IPS-18a (cell line): ENCODE data around the gene MTHFD2L.

Experiments
- H3K27ac ChIP-seq: one replicate; pipeline ENCODE4 v1.5.1; 2013; ENCODE audit warnings: low read length
- H3K27me3 ChIP-seq: one replicate; pipeline ENCODE4 v1.6.1; 2013; ENCODE audit warnings: mild to moderate bottlenecking, low read length; ENCODE audit not compliant: control insufficient read depth, insufficient read depth
- H3K36me3 ChIP-seq: one replicate; pipeline ENCODE4 v1.6.1; 2013; ENCODE audit warnings: low read depth, low read length; ENCODE audit not compliant: control insufficient read depth
- H3K4me1 ChIP-seq: one replicate; pipeline ENCODE4 v1.6.1; 2013; ENCODE audit warnings: low read depth, low read length; ENCODE audit not compliant: control insufficient read depth
- H3K4me3 ChIP-seq: one replicate; pipeline ENCODE4 v1.5.1; 2013; ENCODE audit warnings: low read length
- H3K9ac ChIP-seq: one replicate; pipeline ENCODE4 v1.6.1; 2013; ENCODE audit warnings: mild to moderate bottlenecking, low read length, moderate library complexity
- H3K9me3 ChIP-seq: one replicate; pipeline ENCODE4 v1.6.1; 2013; ENCODE audit warnings: low read depth, low read length; ENCODE audit not compliant: control insufficient read depth

MTHFD2L gene

GRCh38 chr4:74315376-74315775, 157.5 kb downstream of the MTHFD2L start:
- H3K4me3 ChIP-seq, result no peak overlapping the region
- H3K9me3 ChIP-seq, result no peaks in the 10 kb centered on the region
- H3K9ac ChIP-seq, result no peak overlapping the region
- H3K27me3 ChIP-seq, result no peaks in the 10 kb centered on the region
- H3K4me1 ChIP-seq, result no peaks in the 10 kb centered on the region
- H3K27ac ChIP-seq, result no peak overlapping the region
- H3K36me3 ChIP-seq, result no peaks in the 10 kb centered on the region

- Histone ChIP-seq H3K27me3 (no peaks in the 10 kb centered on the region), H3K36me3 (no peaks in the 10 kb centered on the region), H3K9me3 (no peaks in the 10 kb centered on the region), H3K4me1 (peaks cover 6% of the 10 kb centered on the region), H3K4me3 (no peak overlapping the region), H3K9ac (no peak overlapping the region), H3K27ac (no peak overlapping the region)
Observed at GRCh38 chr4:74316397-74316796, 158.5 kb downstream of the MTHFD2L start.

DNA sequence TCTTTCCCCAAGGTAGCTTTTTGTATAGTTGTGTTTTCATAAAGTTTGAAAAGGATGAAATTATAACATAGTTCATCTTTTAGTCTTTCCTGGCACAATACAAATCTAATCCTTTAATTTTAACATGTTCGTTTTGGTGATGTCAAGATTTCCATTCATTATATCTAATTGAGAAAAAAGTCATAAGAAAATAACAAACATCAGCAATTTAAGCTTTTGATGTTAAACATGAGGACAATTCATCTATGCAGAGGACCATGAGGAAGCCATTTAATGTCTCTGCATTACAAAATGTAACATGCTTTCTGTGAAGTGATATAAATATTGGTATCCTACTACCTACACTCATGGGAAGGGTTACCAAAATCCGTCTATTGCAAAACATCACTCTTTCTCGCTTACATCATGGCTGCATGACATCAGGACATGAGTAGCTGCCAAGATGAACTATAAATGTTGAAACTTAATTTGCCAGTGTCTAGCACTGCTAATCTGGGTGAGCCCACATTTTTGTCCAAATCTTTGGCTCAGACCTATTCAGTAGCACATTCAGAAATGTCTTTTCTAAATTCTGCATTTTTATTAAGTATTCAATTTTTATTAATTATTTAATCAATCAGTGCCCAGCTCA, 159.8 kb downstream of the MTHFD2L start:
- no peaks in the 10 kb centered on the region for H3K36me3 ChIP-seq
- no peak overlapping the region for H3K9ac ChIP-seq
- no peaks in the 10 kb centered on the region for H3K27me3 ChIP-seq
- H3K9me3 ChIP-seq, result no peaks in the 10 kb centered on the region
- H3K27ac ChIP-seq, result no peak overlapping the region
- peaks cover 6% of the 10 kb centered on the region for H3K4me1 ChIP-seq
- H3K4me3 ChIP-seq, result no peak overlapping the region

GRCh38 chr4:74318276-74318675, 160.4 kb downstream of the MTHFD2L start:
- Histone ChIP-seq H3K4me1 (peaks cover 9% of the 10 kb centered on the region), H3K4me3 (no peak overlapping the region), H3K27ac (no peak overlapping the region), H3K27me3 (no peaks in the 10 kb centered on the region), H3K9ac (no peak overlapping the region), H3K9me3 (no peaks in the 10 kb centered on the region), H3K36me3 (no peaks in the 10 kb centered on the region)

DNA sequence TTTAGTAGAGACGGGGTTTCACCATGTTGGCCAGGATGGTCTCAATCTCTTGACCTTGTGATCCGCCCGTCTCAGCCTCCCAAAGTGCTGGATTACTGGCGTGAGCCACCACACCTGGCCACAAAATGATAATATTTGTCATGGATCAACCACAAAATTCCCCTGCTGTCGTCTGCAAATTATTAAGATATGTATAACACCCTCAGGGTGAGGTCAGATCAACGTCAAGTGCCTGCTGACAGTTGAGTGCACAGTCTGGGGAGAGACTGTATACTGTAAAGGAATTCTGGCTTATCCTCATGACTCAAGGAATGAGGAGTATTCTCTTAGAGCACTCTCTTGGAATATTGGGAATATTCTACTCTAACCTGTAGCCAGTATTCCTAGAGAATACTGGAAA, 161.6 kb downstream of the MTHFD2L start:
- Histone ChIP-seq H3K9me3 (no peaks in the 10 kb centered on the region), H3K27me3 (no peaks in the 10 kb centered on the region), H3K4me3 (no peak overlapping the region), H3K4me1 (peaks cover 18% of the 10 kb centered on the region), H3K36me3 (no peaks in the 10 kb centered on the region), H3K9ac (no peak overlapping the region), H3K27ac (no peak overlapping the region)

- Histone ChIP-seq H3K9ac (no peak overlapping the region), H3K4me3 (peak overlapping the region; percentile 6), H3K36me3 (no peaks in the 10 kb centered on the region), H3K27ac (no peak overlapping the region), H3K4me1 (peaks cover 20% of the 10 kb centered on the region), H3K9me3 (no peaks in the 10 kb centered on the region), H3K27me3 (no peaks in the 10 kb centered on the region)
Observed at GRCh38 chr4:74320559-74321118, 162.7 kb downstream of the MTHFD2L start.

- no peaks in the 10 kb centered on the region for H3K36me3 ChIP-seq
- H3K4me1 ChIP-seq, result peaks cover 20% of the 10 kb centered on the region
- no peak overlapping the region for H3K4me3 ChIP-seq
- no peaks in the 10 kb centered on the region for H3K9me3 ChIP-seq
- H3K27me3 ChIP-seq, result no peaks in the 10 kb centered on the region
- no peak overlapping the region for H3K9ac ChIP-seq
- no peak overlapping the region for H3K27ac ChIP-seq
Observed at GRCh38 chr4:74322301-74322700, 164.4 kb downstream of the MTHFD2L start.

DNA sequence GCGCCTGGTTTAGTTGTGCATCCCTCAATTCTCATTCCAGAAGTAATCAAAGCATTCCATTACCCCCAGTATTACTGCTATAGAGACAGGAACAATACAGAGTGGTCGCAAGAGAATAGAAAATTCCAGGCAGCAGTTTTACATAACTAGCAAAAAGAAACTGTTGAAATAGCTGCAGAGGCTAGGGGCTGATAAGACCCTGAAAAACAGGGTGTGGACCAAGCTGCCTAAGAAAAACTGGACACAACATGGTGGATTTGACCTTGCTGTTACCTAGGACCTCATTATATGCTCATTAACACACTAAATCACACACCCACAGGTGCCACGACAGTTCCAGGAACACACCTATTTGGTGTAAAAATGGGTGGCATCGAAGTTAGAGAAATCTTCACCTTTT, 165.7 kb downstream of the MTHFD2L start:
- Histone ChIP-seq H3K36me3 (no peaks in the 10 kb centered on the region), H3K27me3 (no peaks in the 10 kb centered on the region), H3K4me3 (no peak overlapping the region), H3K4me1 (peaks cover 20% of the 10 kb centered on the region), H3K27ac (no peak overlapping the region), H3K9ac (no peak overlapping the region), H3K9me3 (no peaks in the 10 kb centered on the region)

- H3K9ac ChIP-seq, result no peak overlapping the region
- no peaks in the 10 kb centered on the region for H3K9me3 ChIP-seq
- H3K27me3 ChIP-seq, result no peaks in the 10 kb centered on the region
- no peaks in the 10 kb centered on the region for H3K36me3 ChIP-seq
- H3K4me1 ChIP-seq, result peaks cover 20% of the 10 kb centered on the region
- no peak overlapping the region for H3K4me3 ChIP-seq
- no peak overlapping the region for H3K27ac ChIP-seq
Observed at GRCh38 chr4:74324262-74324661, 166.3 kb downstream of the MTHFD2L start.

DNA sequence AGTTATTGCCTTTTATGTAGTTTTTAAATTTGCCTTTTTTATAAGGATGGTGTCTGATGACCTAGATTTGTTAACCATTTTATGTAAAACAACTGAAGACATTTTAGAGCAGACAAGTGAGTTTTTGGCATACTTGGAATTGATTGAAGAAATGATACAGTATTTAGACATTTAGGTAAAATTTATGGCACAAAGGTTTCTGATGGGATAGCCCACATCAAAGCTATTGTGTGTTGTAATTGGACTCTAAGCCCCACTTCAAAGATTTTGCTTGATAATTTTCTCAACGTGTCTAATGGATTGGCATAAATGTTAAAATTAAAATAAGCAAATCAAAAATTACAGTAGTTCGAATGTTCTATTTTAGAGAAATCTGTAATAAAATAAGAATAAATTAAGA, 168.0 kb downstream of the MTHFD2L start:
- Histone ChIP-seq H3K4me3 (no peak overlapping the region), H3K4me1 (peaks cover 16% of the 10 kb centered on the region), H3K9me3 (no peaks in the 10 kb centered on the region), H3K9ac (no peak overlapping the region), H3K36me3 (no peaks in the 10 kb centered on the region), H3K27ac (no peak overlapping the region), H3K27me3 (no peaks in the 10 kb centered on the region)

DNA sequence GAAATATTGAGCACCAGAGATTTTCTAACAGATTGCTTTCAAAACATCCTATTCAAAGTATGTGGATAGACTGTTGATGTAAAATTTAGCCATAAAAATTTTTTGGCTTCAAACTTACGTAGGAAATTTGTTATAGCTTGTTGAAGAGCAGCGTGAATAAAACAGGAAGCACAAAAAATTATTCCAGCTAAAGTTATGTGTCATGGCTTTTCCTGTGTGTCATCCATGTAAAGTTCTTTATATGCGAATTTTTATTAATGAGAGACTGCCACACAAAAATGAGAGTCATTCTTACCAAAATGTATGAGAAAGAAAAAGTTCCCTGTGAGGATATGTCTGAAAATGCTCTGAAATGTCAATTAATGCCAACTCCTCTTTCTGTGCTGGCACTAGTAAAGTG, 169.8 kb downstream of the MTHFD2L start:
- H3K4me1 ChIP-seq, result peaks cover 14% of the 10 kb centered on the region
- no peak overlapping the region for H3K9ac ChIP-seq
- H3K27me3 ChIP-seq, result no peaks in the 10 kb centered on the region
- H3K9me3 ChIP-seq, result no peaks in the 10 kb centered on the region
- no peak overlapping the region for H3K27ac ChIP-seq
- H3K4me3 ChIP-seq, result no peak overlapping the region
- no peaks in the 10 kb centered on the region for H3K36me3 ChIP-seq

DNA sequence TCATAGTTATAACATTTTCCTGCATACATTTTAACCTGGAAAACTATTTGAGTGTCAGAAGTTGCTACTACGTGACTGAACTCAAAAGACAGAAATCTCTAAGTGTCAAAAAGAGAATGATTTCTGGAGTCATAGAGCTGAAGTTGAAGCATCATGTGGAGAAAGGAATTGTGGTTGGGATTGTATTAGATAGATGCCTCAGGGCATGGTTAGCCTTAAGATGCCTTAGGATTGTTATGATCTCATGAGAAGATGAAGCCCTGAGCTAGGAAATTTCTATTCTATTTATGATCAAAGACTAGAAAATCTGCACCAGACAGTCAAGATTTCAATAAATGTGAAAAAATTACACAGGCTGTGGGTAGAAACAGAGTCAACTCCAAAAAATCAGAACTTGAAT, 170.6 kb downstream of the MTHFD2L start:
- Histone ChIP-seq H3K4me3 (no peak overlapping the region), H3K9ac (no peak overlapping the region), H3K27me3 (no peaks in the 10 kb centered on the region), H3K9me3 (no peaks in the 10 kb centered on the region), H3K36me3 (no peaks in the 10 kb centered on the region), H3K27ac (no peak overlapping the region), H3K4me1 (peaks cover 9% of the 10 kb centered on the region)
